Activated CD8-positive, alpha-beta T cell treated with anti-CD3 and anti-CD28 coated beads for 36 hours (primary cell): ENCODE measurements around the gene DLG2. TPM values are rescaled to one million over a fixed set of nuclear protein-coding genes. Genes with fewer than 3 reads are reported as not detected.

Source experiments
- ATAC-seq: fragments of 200-7000 bp; cut with Tn5 transposase; one replicate; pipeline ENCODE4 v1.10.0; 2021; ENCODE audit warnings: mild to moderate bottlenecking, moderate library complexity
- CTCF ChIA-PET: fragments of 350-600 bp; sonication (Branson Sonifier 250); formaldehyde crosslinking; loops from one replicate; lab custom pipeline; 2021; ENCODE audit warnings: antibody characterized with exemption; lab: Charles Lee
- POLR2A ChIA-PET: fragments of 350-600 bp; sonication (Branson Sonifier 250); formaldehyde crosslinking; loops from one replicate; lab custom pipeline; 2021; ENCODE audit warnings: antibody characterized with exemption; lab: Charles Lee
- DNase-seq: peaks from one replicate; pipeline ENCODE4 v3.0.0-alpha.2; 2020
- H3K27ac Mint-ChIP-seq: one replicate; pipeline ENCODE4 v1.8.0; 2021; ENCODE audit warnings: mild to moderate bottlenecking, mixed read lengths
- H3K27me3 Mint-ChIP-seq: one replicate; pipeline ENCODE4 v1.8.0; 2021; ENCODE audit warnings: mixed read lengths
- H3K36me3 Mint-ChIP-seq: one replicate; pipeline ENCODE4 v1.8.0; 2021; ENCODE audit warnings: low read depth, mixed read lengths
- H3K4me1 Mint-ChIP-seq: one replicate; pipeline ENCODE4 v1.8.0; 2021; ENCODE audit warnings: low read depth, mixed read lengths
- H3K4me3 Mint-ChIP-seq: one replicate; pipeline ENCODE4 v1.8.0; 2021; ENCODE audit warnings: mild to moderate bottlenecking, moderate library complexity, mixed read lengths
- H3K9me3 Mint-ChIP-seq: one replicate; pipeline ENCODE4 v1.8.0; 2021; ENCODE audit warnings: mixed read lengths
- CTCF ChIP-seq: fragments of 200-600 bp; IDR thresholded peaks from one replicate; pipeline ENCODE4 v1.8.0; 2022; ENCODE audit warnings: antibody characterized with exemption, mild to moderate bottlenecking
- intact Hi-C: fragments of 100-400 bp; cut with micrococcal nuclease; formaldehyde crosslinking; loops from one replicate; pipeline ENCODE4 v1.10.0; 2022
- total RNA-seq, 2 experiments: library from RNA; stranded (reverse); gene quantifications; one replicate each; pipeline ENCODE4 v1.2.3, GENCODE V29; 2021

DLG2 gene
- total RNA-seq, 2 experiments from 2014 or later = 2.2 to 2.6 TPM

GRCh38 chr11:85132851-85133585 is 494.1 kb downstream of the DLG2 start:
- DNase-seq (no peak), ATAC-seq (no peak)
- Mint-ChIP-seq H3K4me3 (no peak overlapping the region), H3K27me3 (no peaks in the 10 kb centered on the region), H3K36me3 (peaks cover 1% of the 10 kb centered on the region), H3K4me1 (no peaks in the 10 kb centered on the region), H3K9me3 (peaks cover 20% of the 10 kb centered on the region), H3K27ac (no peak overlapping the region)
- CTCF ChIA-PET = no interaction called here
- TF ChIP-seq CTCF = no peak
- intact Hi-C loops = no loop called here
- POLR2A ChIA-PET = no interaction called here

DNA sequence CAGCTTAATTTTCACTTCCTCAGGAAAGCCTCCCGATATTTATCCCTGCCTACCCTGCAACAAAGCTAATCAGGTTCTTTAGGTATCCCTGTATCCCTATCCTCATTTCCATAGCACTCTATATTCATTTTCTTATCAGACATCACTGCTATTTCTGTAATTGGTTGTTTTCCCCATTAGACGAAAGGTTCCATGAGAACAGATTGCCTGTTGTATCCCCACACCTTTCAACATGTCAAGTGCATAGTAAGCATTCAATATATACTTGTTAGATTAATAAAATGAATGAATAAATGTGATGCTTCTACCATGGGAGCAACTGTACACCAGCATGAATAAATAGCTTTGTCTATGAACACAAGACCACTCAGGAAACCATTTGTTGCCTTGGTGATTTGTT is 499.8 kb downstream of the DLG2 start:
- ATAC-seq (no peak), DNase-seq (no peak)
- no peaks in the 10 kb centered on the region for H3K27me3 Mint-ChIP-seq
- no peak overlapping the region for H3K27ac Mint-ChIP-seq
- no peak overlapping the region for H3K4me3 Mint-ChIP-seq
- H3K36me3 Mint-ChIP-seq = no peaks in the 10 kb centered on the region
- no peak for TF ChIP-seq CTCF
- ChIA-PET CTCF (no interaction called here), POLR2A (no interaction called here)
- intact Hi-C loops = no loop called here
- no peaks in the 10 kb centered on the region for H3K4me1 Mint-ChIP-seq
- H3K9me3 Mint-ChIP-seq = peaks cover 25% of the 10 kb centered on the region

- no peak for TF ChIP-seq CTCF
- ATAC-seq (no peak), DNase-seq (no peak)
- intact Hi-C loops = no loop called here
- Mint-ChIP-seq H3K4me3 (no peak overlapping the region), H3K9me3 (peaks cover 27% of the 10 kb centered on the region), H3K4me1 (no peaks in the 10 kb centered on the region), H3K36me3 (no peaks in the 10 kb centered on the region), H3K27me3 (no peaks in the 10 kb centered on the region), H3K27ac (no peak overlapping the region)
- CTCF ChIA-PET = no interaction called here
- POLR2A ChIA-PET = no interaction called here
These were observed 503.4 kb downstream of the DLG2 start for GRCh38 chr11:85123752-85124231.

GRCh38 chr11:85118151-85118550 is 509.0 kb downstream of the DLG2 start:
- TF ChIP-seq CTCF = no peak
- Mint-ChIP-seq H3K27me3 (no peaks in the 10 kb centered on the region), H3K9me3 (peaks cover 25% of the 10 kb centered on the region), H3K4me3 (no peak overlapping the region), H3K36me3 (no peaks in the 10 kb centered on the region), H3K27ac (no peak overlapping the region), H3K4me1 (no peaks in the 10 kb centered on the region)
- DNase-seq (no peak), ATAC-seq (no peak)
- POLR2A ChIA-PET = no interaction called here
- CTCF ChIA-PET = no interaction called here
- intact Hi-C loops = no loop called here

- Mint-ChIP-seq H3K4me1 (no peaks in the 10 kb centered on the region), H3K36me3 (no peaks in the 10 kb centered on the region), H3K27ac (no peak overlapping the region), H3K4me3 (no peak overlapping the region), H3K27me3 (no peaks in the 10 kb centered on the region), H3K9me3 (peaks cover 15% of the 10 kb centered on the region)
- intact Hi-C loops = no loop called here
- ATAC-seq = no peak
- ChIA-PET CTCF (no interaction called here), POLR2A (no interaction called here)
- no peak for TF ChIP-seq CTCF
- no peak for DNase-seq
These were observed 511.3 kb downstream of the DLG2 start for GRCh38 chr11:85115798-85116197.
